AG04450 (cell line): Measurements from ENCODE around the gene GPC6. TPM values are rescaled to one million over a fixed set of nuclear protein-coding genes. Genes with fewer than 3 reads are reported as not detected.
A peak's percentile ranks its signal among the peaks of the same experiment; 100 is the strongest.

Source experiments
- CTCF ChIA-PET: fragments of 300-600, 350-600 bp; formaldehyde crosslinking; extraction: SDS; loops from one replicate; lab custom pipeline; 2022; ENCODE audit warnings: antibody characterized with exemption, inconsistent platforms; lab: Charles Lee
- POLR2A ChIA-PET: fragments of 350-600 bp; formaldehyde crosslinking; extraction: SDS; loops from one replicate; lab custom pipeline; 2021; ENCODE audit warnings: antibody characterized with exemption, inconsistent platforms; lab: Yijun Ruan, JAX
- DNase-seq: peaks from one replicate; pipeline ENCODE4 v3.0.0-alpha.2; 2011; ENCODE audit warnings: low read depth, low spot score
- H3K27ac ChIP-seq: one replicate; pipeline ENCODE4 v1.5.1; 2012; ENCODE audit warnings: low read depth, low read length, control low read depth
- H3K27me3 ChIP-seq: one replicate; pipeline ENCODE4 v1.6.0; 2012; ENCODE audit warnings: low read length; ENCODE audit not compliant: control insufficient read depth, insufficient read depth
- H3K4me3 ChIP-seq: 2 replicates; pipeline ENCODE4 v1.5.1; 2011; ENCODE audit warnings: mild to moderate bottlenecking, low read depth, low read length, control low read depth
- H3K9me3 ChIP-seq: 2 replicates; pipeline ENCODE4 v1.5.1; 2012; ENCODE audit warnings: low read length; ENCODE audit not compliant: control insufficient read depth, insufficient read depth
- CTCF ChIP-seq: IDR thresholded peaks from 2 replicates; pipeline ENCODE4 v1.5.1; 2011; ENCODE audit warnings: low read depth, low read length, control low read depth, inconsistent platforms
- polyA plus RNA-seq: library from polyadenylated mRNA; depleted of rRNA; stranded (reverse); fragments of >200 nt; gene quantifications from 2 replicates; pipeline ENCODE4 v1.2.3, GENCODE V29; 2011

GPC6 gene
- polyA plus RNA-seq, 1 experiment = 40.4 TPM

DNA sequence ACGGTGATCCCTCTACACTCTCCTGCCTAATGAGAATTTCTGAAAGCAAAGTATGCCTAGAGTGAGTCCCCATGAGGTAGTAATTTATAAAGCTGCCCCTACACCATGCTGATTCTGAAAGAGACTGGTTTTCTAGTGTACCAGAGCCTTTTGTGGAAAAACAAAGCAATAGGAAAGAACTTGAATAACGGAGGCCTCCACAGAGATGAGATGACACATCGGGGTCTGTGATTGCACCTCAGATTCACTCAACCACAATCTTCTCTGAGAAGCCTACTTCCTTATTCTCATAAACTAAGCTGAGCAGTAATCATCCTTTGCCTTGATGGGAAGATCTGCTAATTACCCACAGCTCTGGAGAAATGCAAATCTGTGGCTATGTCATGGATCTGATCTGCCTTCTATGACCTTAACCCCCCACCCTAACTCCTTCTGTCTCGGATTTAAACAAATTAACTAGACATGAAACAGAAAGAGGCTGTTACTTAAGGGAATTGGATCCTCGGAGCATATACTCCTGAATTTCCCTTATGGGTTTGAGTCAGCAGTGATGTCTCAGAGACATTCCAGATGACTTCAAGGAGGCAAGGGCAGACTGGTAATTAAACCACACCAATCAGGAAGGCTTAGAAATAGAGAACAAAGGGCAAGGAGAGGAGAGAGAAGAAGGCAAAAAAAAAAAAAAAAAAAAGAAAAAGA lies 1124.8 kb downstream of the GPC6 start:
- peak; percentile 47 for DNase-seq
- H3K4me3 ChIP-seq = 0 out of 2 replicates have a peak overlapping the region, but pooled peaks have one; percentile 15
- ChIA-PET CTCF (interaction anchor here (1.4 to 2.2 kb wide), 2 partner anchors 10 to 158 kb away, joined by 6 to 11 read pairs; no protein-coding TSS in a partner anchor), POLR2A (no interaction called here)
- no peak for TF ChIP-seq CTCF
- peak overlapping the region; percentile 80 for H3K27ac ChIP-seq
- no peaks in the 10 kb centered on the region for H3K27me3 ChIP-seq
- no peaks in the 10 kb centered on the region for H3K9me3 ChIP-seq

GRCh38 chr13:94352057-94352456 lies 1125.5 kb downstream of the GPC6 start:
- DNase-seq = no peak
- Histone ChIP-seq H3K27ac (peak overlapping the region; percentile 67), H3K9me3 (no peaks in the 10 kb centered on the region), H3K4me3 (no peak overlapping the region), H3K27me3 (no peaks in the 10 kb centered on the region)
- ChIA-PET POLR2A (no interaction called here), CTCF (interaction anchor here (1.4 to 2.2 kb wide), 2 partner anchors 10 to 159 kb away, joined by 6 to 11 read pairs; no protein-coding TSS in a partner anchor)
- no peak for TF ChIP-seq CTCF

- Histone ChIP-seq H3K9me3 (no peaks in the 10 kb centered on the region), H3K27me3 (no peaks in the 10 kb centered on the region), H3K27ac (no peak overlapping the region), H3K4me3 (no peak overlapping the region)
- DNase-seq = no peak
- POLR2A ChIA-PET = no interaction called here
- TF ChIP-seq CTCF = no peak
- CTCF ChIA-PET = interaction anchor here (0.5 to 1.4 kb wide), 2 partner anchors 50 to 160 kb away, joined by 3 to 6 read pairs; no protein-coding TSS in a partner anchor
These were observed 1126.6 kb downstream of the GPC6 start for GRCh38 chr13:94353167-94353710.

DNA sequence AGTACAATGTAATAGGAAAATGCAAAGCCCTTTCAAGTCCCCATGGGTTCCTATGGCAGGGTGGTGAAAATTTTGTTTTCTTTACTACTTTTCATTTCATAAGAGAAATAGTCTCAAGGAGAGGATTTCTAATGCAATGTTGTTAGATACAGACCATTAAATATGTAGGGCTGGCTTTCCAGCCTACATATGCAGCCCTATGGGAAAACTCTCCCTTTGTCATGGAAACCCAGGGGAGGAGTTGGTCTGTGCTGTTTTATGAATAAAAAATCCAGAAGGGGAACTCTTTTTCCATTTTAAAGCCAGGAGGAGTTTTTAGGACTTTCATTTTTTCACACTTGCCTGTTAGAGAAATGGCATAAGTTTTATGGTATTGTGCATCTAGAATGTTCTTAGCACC lies 1133.3 kb downstream of the GPC6 start:
- no peak overlapping the region for H3K4me3 ChIP-seq
- DNase-seq = no peak
- no peaks in the 10 kb centered on the region for H3K9me3 ChIP-seq
- no peak for TF ChIP-seq CTCF
- ChIA-PET POLR2A (no interaction called here), CTCF (no interaction called here)
- no peak overlapping the region for H3K27ac ChIP-seq
- H3K27me3 ChIP-seq = no peaks in the 10 kb centered on the region

DNA sequence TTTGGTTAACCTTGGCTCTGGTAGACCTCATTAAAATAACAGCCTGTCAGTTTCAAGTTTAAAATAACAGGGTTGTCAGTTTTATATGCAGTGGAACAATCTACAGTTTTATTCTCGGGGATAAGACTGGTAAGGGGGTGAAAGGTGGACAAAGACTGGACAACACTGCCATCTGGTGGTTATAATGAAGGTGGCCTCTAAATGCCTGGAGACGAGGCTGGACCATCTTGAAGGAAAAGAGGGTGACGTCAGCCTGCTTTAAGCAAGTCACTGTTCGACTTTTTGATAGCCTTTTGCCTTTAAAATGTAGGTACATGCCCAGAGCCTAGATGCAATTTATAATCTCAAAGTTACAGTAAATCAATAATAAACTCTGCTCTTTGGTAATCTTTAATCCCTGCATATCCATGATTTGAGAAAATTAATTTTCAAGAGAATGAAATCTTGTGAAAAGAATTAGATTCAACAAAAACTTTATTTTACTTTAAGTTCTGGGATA lies 1135.9 kb downstream of the GPC6 start:
- Histone ChIP-seq H3K27ac (no peak overlapping the region), H3K9me3 (no peaks in the 10 kb centered on the region), H3K27me3 (no peaks in the 10 kb centered on the region), H3K4me3 (no peak overlapping the region)
- peak; percentile 86 for DNase-seq
- TF ChIP-seq CTCF = peak; percentile 79
- ChIA-PET CTCF (interaction anchor here (0.6 to 2.2 kb wide), 39 partner anchors 8 to 1646 kb away, joined by 3 to 11 read pairs (median 3); partner anchors contain the start of gene GPC6), POLR2A (interaction anchor here (1.1 kb wide), 1 partner anchor 891 kb away, joined by 4 read pairs; no protein-coding TSS in a partner anchor)
